Hippocampal formation (tissue), 2 donors: ENCODE measurements around the gene SRCIN1.
"Not testable (repeated sequence)": the region's sequence is repeated elsewhere in the genome, so short reads cannot be mapped to it uniquely, and the experiment has no call there.

Experiments
- DNase-seq, 2 donors: peaks; one replicate each; lab custom pipeline; 2025; lab: John Stamatoyannopoulos, UW

SRCIN1 gene

DNA sequence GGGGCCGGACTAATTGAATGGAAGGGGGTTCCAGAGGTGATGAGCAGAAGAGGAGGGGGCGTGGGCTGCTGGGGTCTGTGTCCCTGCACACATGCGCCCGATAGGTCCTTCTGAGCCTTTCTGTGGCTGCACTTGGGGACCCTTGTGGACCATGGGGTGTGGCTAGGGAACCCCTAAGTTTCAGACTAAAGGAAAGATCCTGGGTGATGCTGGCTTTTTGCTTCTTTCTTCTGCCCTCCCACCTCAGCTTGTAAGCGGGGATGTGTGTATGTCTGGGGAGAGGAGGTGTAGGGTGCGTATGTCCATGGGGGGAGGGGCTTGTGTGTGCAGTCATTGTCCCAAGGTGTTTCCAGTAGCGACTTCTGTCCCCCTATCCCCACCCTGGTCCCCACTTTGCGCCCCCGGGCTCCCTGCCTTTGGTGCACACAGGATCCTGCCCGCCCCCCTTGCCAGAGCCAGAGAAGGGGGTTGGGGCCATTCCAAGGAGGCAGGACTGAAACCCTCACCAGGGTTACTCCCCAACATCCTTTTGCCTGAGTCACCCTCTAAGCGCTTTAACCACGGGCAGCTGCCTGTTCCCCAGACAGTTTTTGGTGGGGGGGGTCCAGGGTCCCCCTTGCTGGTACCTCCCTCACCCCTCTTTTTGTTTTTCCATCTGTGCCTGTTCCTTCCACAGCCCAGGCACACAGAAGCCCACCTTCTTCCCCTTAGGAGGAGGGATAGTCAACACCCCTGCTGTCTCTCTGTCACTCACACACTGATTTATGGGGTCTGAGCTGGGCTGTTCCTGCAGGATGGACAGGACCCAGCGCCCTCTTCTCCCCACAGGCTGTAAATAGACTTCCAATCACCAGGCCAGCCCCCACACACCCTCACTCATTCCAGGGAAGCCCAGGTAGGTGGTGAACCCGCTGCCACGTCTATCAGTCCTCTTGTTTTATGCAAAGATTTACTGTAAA lies 94.3 kb downstream of the SRCIN1 start:
- no peak for DNase-seq

DNA sequence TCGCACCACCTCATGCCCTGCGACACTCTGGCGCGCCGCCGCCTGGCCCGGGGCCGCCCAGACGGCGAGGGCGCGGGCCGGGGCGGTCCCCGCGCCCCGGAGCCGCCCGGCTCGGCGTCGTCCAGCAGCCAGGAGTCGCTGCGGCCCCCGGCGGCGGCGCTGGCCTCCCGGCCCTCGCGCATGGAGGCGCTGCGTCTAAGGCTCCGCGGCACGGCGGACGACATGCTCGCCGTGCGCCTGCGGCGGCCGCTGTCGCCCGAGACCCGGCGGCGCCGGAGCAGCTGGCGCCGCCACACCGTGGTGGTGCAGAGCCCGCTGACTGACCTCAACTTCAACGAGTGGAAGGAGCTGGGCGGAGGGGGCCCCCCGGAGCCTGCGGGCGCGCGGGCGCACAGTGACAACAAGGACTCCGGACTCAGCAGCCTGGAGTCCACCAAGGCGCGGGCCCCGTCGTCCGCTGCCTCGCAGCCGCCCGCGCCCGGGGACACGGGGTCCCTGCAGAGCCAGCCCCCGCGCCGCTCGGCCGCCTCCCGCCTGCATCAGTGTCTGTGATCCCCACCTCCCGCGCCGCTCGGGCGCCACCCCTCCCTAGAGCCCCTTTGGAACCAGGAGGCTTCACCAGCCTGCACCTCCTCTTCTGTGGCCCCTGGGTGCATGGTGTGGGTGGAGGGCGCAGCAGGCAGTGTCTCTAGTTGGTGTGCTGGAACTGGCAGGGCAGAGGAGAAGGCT lies 95.2 kb downstream of the SRCIN1 start:
- no peak for DNase-seq

DNA sequence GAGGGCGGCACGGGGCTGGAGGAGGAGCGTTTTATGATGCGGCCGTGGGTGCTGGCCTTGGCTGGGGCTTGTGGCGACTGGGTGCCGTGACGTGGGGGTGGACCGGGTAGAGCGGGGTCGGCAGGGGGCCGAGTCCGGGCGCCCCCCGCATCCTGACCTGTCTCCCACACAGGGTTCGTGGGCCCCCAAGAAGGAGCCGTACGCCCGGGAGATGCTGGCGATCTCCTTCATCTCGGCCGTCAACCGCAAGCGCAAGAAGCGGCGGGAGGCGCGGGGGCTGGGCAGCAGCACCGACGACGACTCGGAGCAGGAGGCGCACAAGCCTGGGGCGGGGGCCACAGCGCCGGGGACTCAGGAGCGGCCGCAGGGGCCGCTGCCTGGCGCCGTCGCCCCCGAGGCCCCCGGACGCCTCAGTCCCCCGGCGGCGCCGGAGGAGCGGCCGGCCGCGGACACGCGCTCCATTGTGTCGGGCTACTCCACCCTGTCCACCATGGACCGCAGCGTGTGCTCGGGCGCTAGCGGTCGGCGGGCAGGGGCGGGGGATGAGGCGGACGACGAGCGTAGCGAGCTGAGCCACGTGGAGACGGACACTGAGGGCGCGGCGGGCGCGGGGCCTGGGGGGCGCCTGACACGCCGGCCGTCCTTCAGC lies 95.9 kb downstream of the SRCIN1 start:
- no peak for DNase-seq

DNA sequence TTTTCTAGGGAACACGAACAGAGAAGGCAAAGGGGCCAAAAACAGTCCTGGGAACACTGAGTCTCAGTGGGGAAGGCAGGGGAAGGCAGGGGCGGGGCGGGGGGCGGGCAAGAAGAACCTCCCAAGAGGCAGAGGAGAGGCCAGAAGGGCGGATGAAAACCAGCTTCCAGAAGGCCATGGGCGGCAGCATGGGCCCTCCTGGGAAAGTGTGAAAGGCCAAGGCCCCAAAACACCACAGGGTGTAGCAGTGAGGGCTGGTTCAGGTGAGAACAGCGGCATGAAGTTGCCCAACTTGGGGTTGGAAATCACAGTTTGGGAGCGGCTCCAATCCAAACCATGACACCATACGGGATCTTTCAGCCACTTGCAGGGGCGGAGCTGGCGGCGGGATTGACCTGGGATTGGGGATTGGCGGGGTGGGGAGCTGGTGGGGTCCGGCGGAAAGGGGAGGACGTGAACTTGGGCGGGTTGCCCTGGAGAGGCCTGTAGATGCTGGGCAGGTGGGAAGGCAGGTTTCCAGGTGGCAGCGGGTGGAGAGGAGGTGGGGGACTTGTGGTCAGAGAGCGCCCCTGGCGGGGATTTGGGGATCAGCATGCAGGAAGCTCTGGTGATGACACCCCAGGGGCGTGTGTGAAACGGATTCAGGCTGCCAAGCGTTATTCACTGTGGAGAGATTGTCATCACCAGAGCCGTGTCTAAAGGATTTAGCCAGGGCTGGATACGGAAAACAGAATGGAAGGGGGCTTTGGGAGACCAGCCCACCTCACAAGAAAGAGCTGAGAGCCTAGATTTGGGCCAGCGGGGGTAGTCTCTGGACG lies 96.6 kb downstream of the SRCIN1 start:
- peak; percentile 54 to 55 for DNase-seq

DNA sequence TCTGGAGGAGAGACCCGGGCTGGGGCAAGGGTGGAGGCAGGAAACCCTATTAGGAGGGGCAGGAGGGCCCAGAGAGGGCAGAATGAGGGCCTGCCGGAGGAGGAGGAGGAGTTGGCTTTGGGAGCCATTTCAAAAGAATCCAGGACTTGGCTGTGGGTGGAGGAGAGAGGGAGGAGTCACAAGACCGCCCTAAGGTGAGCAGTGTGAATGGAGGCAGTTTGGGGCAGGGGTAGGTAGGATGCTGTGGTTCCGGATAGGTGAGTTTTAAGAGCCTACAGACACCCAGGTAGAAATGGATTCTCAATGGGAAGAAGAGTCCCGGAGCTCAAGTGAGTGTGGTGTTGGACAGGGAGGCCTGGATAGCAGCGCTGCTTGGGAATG lies 97.2 kb downstream of the SRCIN1 start:
- no peak for DNase-seq

DNA sequence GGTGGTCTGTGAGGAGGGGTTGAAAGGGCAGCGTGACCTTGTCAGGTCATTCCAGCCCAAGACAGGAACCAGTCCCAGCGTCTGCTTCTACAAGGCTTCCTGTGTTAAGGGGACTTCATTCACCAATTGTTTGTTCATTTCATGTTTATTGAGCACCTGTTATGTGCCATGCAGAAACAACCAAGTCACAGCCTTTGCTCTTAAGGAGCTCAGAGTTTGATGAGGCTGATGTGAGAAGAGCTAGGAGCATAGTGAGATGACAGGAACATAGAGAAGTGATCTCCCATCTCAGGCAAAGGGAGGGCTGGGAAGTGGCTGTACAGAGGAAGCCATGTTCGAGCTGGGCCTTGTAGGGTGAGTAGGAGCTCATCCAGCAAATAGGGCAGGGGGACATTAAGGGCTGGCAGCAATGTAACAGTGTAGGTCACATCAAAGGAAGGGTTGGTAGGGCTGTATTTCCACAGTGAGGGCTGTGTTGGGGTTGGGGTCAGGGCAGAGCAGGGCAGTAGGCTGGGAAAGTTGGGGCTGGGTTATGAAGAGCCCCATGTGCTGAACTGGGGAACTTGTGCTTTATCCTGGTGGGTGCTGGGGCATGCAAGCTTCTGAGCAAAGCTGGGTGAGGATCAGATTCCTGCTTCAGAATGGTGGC lies 97.7 kb downstream of the SRCIN1 start:
- DNase-seq, result no peak

DNA sequence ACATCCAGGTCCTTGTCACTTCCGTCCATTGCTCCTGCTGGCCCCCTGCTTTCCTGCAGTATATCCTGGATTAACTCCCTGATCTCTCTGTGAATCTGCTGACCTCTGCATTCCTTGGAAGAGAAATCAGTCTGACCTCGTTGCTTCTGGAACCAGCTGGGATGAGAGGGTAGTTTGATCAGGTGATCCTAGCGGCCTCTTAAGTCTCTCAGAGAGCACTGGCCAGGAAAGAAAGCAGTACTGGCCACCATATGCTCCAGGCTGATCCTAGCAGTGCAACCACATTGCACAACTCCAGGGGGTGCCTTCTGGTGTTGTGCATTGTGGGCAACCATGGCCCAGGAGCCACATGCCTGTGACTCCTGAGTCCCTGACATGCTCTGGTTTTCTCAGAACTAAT lies 98.3 kb downstream of the SRCIN1 start:
- no peak for DNase-seq

DNA sequence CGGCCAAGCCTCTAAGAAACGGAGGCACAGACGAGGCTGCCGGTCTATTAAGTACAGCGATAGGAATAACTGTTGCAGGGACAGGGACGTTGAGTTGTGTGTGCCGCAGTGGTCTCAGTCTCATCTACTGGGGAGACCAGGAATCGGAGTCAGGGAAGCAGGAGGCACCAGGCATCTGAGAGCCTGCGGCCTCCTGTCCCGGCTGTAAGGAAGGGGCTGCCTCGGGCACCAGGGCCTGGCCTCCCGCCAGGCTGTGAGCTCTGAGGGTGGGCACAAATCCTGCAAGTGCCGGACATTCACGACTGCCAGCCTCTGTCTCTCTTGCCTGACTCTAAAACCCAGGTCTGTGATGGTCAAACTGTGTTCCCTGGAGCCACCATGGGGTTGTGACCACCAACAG lies 101.5 kb downstream of the SRCIN1 start:
- DNase-seq, result no peak

DNA sequence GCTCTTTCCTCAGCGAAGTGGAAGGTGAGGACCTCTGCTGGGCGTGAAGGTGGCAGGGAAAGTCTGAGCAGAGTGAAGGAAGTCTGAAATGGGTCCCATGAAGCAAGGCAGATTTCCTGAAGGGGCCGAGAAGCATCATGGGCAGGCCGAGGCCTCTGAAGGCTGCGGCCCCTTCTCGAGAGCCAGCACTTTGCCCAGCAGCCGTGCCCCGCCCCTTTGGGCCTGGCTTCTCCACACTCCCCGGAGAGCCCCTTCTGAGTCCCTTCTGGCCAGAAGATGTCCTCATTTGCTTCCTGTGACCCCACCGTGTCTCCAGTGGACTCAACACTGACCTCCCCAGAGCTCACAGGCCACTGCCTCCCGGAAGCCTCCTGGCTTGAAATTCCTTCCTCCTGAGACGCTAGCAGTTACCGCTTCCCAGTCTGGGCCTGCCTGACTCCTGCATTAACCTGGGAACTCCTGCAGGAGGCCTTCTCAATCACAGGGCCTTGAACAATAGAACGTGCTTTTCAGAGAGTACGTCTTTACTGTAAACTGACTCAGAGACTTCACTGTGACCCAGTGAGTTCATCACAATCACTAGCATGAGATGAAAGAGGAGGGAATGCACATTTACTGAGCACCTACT lies 102.4 kb downstream of the SRCIN1 start:
- DNase-seq, result not testable (repeated sequence)

DNA sequence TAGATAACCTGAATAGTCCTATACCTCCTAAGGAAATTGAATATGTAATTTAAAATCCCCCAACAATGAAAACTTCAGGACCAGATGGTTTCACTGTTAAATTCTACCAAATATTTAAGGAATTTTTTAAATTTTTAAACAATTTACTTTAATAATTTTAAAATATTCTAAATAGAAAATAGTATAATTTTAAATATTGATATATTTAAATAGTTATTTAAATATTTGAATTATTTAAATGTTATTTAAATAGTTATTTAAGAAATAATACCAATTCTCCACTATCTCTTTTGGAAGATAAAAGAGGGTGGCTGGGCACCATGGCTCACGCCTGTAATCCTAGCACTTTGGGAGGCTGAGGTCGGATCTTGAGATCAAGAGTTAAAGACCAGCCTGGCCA lies 104.0 kb downstream of the SRCIN1 start:
- not testable (repeated sequence) for DNase-seq

DNA sequence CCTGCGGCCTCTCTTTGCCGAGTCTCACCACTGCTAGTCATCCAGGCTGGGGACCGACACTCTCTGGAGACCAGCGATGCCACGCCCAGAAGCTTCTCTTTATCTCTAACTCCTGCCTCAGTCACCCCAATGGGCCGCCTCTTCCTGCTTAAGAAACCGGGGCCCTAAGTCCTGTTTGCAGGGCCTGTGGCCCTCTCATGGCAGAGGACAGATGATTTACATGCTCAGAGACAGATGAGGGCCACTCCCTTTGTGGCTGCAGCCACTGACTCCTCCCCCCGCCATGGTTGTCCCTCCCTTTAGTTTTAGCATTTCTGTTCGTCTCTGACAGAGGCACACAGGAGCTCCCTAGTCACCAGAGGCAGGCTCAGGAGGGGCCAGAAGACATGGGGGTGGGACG lies 106.5 kb downstream of the SRCIN1 start:
- not testable (repeated sequence) for DNase-seq

DNA sequence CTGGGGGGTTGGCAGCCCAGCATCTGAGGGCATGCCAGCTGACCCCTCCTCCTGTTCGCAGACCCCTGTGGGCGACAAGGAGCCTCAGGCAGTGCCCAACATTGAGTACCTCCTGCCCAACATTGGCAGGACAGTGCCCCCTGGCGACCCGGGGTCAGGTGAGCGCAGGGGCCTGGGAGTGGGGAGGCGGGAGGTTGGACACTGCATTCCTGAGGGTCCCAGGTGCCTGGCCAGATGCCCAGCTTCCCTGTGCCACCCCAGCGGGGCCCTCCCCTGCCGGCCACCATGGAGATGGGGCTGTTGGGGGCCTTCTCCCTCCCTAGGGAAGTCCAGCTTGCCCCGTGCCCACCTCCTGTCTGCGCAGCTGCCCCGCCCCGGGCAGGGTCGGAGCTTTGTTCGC lies 107.4 kb downstream of the SRCIN1 start:
- DNase-seq, result no peak

DNA sequence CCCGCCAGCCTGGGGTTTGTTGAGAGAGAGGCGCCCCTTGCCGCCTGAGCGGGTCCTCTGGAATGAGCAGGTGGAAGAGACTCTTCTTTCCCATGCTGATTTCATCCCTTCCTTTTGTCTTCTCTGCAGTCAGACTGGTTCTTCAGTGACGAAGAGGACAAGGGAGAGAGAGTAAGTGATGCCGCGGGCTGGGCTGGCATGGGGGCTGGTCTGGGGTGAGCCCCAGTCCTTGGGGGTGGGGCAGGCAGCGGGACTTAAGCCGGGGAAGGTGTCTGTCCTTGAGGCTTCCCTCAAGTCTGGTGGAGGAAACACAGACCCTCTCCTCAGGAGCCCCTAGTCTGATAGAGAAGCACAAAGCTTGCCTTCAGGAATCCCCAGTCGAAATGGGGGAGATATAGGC lies 108.1 kb downstream of the SRCIN1 start:
- not testable (repeated sequence) for DNase-seq

DNA sequence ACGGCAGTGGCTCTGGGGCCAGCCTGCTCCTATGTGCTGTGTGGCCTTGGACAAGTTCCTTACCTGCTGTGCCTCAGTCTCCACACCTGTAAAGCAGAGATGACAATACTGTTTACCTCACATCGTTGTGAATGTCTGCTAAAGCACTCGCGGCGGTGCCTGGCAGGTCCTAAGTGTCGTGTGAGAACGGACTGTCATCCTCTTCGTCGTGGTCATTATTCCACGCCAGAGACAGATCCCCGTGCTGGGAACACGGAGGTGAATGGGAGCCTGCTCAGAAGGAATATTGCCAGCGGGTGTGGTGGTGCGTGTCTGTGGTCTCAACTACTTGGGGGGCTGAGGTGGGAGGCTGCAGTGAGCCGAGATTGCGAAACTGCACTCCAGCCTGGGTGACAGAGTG lies 111.6 kb downstream of the SRCIN1 start:
- DNase-seq, result not testable (repeated sequence)

DNA sequence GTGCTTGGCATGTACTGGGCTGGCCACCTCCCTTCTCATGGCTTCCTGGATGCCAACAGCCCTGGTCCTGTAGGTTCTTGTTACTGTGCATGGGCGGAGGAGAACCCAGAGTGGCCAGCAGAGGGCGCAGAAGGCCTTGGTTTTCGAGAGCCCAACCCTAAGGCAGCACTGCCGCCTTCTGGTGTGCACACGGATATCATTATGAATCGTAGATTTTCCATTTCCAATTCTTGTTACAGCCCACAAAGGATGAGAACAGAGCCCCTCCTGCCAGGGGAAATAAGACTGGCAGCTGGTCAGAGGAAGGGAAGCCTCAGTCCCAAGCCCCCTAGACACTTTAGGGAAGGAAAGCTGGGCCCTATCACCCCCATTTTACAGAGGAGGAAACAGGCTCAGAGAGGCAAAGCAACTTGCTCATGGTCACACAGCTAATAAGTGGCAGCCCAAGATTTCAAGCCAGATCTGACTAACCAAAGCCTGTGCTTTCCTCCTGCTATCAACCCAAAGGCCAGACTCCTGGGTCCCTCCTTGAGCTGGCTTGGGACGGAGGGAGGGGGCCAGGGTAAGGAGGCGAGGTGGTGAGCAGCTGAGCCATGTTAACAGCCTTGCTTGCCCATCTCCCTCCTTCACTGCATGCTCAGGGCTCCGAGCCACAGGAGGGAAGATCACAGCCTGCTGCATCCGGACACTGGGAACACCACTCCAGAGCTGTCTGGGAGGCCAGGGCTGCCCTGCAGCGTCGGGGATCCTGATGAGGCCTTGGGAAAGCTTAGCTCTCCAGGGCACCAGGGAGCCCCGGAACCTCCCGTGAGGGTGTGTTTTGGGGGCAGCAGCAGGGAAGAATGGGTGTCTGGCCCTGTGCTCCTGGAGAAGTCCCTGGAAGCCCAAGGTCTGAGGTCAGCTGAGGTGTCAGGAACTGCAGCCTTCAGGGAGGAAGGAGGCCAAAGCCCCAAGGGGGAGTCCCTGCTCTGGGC lies 113.4 kb downstream of the SRCIN1 start:
- peak; percentile 65 to 79 for DNase-seq

DNA sequence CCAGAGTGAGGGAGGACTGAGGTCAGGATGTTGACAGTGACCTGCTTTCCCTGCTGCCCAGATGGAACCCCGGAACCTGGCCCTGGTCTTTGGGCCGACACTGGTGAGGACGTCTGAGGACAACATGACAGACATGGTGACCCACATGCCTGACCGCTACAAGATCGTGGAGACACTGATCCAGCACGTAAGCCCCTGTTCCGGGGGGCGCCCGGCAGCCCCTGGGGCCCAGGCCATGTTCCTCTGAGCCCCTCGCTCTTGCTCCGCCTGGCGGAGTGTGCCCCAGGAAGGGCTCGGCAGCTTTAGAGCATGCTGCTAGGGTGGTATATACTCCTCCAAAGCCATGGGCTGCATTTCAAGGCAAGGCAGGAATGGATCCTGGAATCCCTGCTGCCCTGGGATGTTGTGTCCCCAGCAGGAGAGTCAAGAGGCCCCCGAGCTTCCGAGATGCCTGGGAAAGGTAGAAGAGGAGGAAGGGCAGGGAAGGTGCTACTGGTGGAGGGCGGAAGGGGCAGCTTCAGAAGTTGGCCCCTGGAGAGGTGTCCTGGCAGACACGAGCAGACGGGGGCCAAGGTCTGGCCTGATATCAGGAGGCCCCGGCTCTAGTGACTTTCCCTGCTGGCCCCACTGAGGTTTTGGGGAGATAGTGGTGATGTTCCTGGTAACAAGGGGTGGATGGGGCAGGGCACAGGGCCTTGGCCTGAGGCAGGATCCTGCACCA lies 114.2 kb downstream of the SRCIN1 start:
- not testable (repeated sequence) for DNase-seq

DNA sequence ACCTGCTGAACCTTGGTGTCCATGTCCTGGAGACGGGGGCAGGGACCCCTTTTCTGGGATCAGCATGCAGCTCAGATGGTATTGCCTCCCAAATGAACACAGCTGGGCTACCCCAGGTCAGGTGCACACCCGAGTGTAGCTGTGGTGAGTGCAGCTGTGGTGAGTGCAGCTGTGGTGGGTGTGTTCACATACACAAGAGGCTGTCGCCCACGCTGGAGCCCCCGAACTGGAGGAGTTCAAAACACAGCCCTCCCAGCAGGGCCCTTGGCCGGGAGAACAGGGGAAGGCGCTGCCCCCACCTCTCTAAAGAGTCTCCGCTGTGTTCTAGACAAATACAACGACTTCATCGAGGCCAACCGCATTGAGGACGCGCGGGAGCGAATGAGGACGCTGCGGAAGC lies 116.0 kb downstream of the SRCIN1 start:
- not testable (repeated sequence) for DNase-seq

DNA sequence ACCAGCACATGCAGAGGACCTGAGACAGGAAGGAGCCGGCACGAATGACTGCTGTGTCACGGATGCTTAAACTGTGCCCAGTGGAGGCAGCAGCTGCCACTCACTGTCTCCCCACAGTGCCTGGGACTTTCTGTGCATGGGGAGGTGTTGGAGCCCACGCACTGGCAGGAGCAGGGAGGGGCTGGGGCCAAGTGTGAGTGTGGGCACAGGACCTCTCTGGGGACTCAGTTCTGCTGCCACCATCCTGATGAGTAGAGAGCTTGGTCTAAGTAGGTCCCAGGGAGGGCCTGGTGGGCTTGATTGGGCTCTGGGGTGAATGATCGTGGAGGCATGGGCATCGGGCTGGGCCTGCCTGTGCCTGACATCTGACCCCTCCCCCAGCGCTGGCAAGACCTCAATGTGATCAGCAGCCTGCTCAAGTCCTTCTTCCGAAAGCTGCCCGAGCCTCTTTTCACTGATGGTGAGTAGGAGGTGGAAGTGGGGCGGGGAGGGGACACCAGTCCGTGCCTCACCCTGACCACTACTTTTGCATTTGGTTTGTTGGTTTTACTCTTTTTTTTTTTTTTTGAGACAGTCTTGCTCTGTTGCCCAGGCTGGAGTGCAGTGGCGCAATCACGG lies 120.0 kb downstream of the SRCIN1 start:
- DNase-seq, result peak in 1 of 2 donors; percentile 26

DNA sequence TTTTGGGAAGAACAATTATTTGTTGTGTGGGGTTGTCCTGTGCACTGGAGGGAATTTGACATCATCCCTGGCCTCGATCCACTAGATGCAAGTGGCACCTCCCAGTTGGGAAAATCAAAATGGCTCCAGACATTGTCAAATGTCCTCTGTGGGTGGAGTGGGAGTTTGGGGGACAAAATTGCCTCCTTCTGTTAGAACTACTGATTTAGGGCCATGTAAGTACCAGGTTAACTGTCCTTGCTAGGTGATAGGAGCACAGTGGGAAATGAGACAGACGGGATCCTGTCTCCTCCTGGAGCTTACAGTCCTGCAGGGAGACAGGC lies 120.6 kb downstream of the SRCIN1 start:
- DNase-seq, result no peak
